Sigmoid colon (tissue), 7 donors: ENCODE measurements around the gene KRT40. TPM values are rescaled to one million over a fixed set of nuclear protein-coding genes. Genes with fewer than 3 reads are reported as not detected.

Source experiments
- DNase-seq: peaks from one replicate; pipeline ENCODE4 v3.0.0-alpha.2; 2019
- H3K27ac ChIP-seq, 4 donors: fragments of 200-600 bp; sonication (generic); one replicate each; pipeline ENCODE4 v1.5.1; 2016 to 2019; ENCODE audit warnings: mild to moderate bottlenecking in 1 of 4
- H3K27me3 ChIP-seq, 3 donors: fragments of 200-600 bp; sonication (generic); one replicate each; pipeline ENCODE4 v1.5.1; 2019; ENCODE audit warnings: mild to moderate bottlenecking in 1 of 3
- H3K36me3 ChIP-seq, 4 donors: fragments of 200-600 bp; sonication (generic); one replicate each; pipeline ENCODE4 v1.5.1; 2016 to 2019
- H3K4me1 ChIP-seq, 4 donors: fragments of 200-600 bp; sonication (generic); one replicate each; pipeline ENCODE4 v1.5.1; 2017 to 2019
- H3K4me3 ChIP-seq, 4 donors: fragments of 200-600 bp; sonication (generic); one replicate each; pipeline ENCODE4 v1.5.1; 2017 to 2019; ENCODE audit warnings: mild to moderate bottlenecking in 2 of 4, moderate library complexity in 1 of 4
- H3K9me3 ChIP-seq, 4 donors: fragments of 200-600 bp in 3 of 4; sonication (generic) in 3 of 4; one replicate each; pipeline versions ENCODE4 v1.5.1 to v1.6.1; 2013 to 2019
- CTCF ChIP-seq, 4 experiments: fragments of 450-650 bp in 3 of 4; fragments of 200-600 bp in 1 of 4; IDR thresholded peaks; one replicate each; pipeline ENCODE4 v1.5.1; 2016 to 2019; ENCODE audit warnings: antibody characterized with exemption in 4 of 4, mild to moderate bottlenecking in 3 of 4, moderate library complexity in 2 of 4
- EP300 ChIP-seq, 4 donors: sonication (generic); formaldehyde crosslinking; IDR thresholded peaks; one replicate each; pipeline ENCODE4 v1.6.1; 2017; ENCODE audit warnings: antibody characterized with exemption in 4 of 4
- POLR2A ChIP-seq, 2 donors: fragments of 450-650 bp; IDR thresholded peaks; one replicate each; pipeline ENCODE4 v1.6.1; 2016; ENCODE audit warnings: antibody characterized with exemption in 2 of 2, mild to moderate bottlenecking in 2 of 2, moderate library complexity in 2 of 2
- POLR2AphosphoS5 ChIP-seq, 4 donors: sonication (generic); formaldehyde crosslinking; IDR thresholded peaks; one replicate each; pipeline ENCODE4 v1.6.1; 2017; ENCODE audit warnings: antibody characterized with exemption in 4 of 4
- WGBS, 2 donors: extraction: QIAGEN DNeasy Blood & Tissue Kit; methylation state at CpG; one replicate each; pipeline ENCODE4 v1.1.7; 2013; 5-methylcytosine and 5-hydroxymethylcytosine counted together
- intact Hi-C: fragments of 100-400 bp; cut with DNase I; formaldehyde crosslinking; loops from one replicate; pipeline ENCODE4 v1.15.1; 2023
- polyA plus RNA-seq, 3 donors: library from polyadenylated mRNA; stranded (reverse); fragments of 200-250 nt; gene quantifications; one replicate each; pipeline ENCODE4 v1.2.3, GENCODE V29; 2013
- total RNA-seq, 4 donors: library from RNA; depleted of rRNA; stranded (reverse); fragments of >200 nt; gene quantifications; one replicate each; pipeline ENCODE4 v1.1.0, GENCODE V29; 2016
- donor health status: healthy with polysubstance abuse.
- donor health status: Bipolar disorder and iron deficiency.
- donor health status: healthy.

The KRT40 gene
- total and polyA plus RNA-seq, 7 donors = 0.16 to 0.60 TPM; not detected in 5

GRCh38 chr17:40980596-40980995, 3.5 kb downstream of the KRT40 start:
- TF ChIP-seq POLR2A (IDR thresholded peaks at IDR 0.05) (no peak), EP300 (IDR thresholded peaks at IDR 0.05) (no peak), POLR2AphosphoS5 (IDR thresholded peaks at IDR 0.05) (no peak), CTCF (IDR thresholded peaks at IDR 0.05) (no peak)
- intact Hi-C loops = no loop called here
- no peak for DNase-seq
- 63 to 79% methylated on average over 8 of the region's 8 CpGs for WGBS, 2 donors
- Histone ChIP-seq H3K4me1 (peaks cover 0 to 8% (median 0%) of the 10 kb centered on the region in 4 donors), H3K27me3 (peaks cover 0 to 7% (median 0%) of the 10 kb centered on the region in 3 donors), H3K27ac (no peak overlapping the region), H3K4me3 (no peak overlapping the region), H3K9me3 (no peaks in the 10 kb centered on the region), H3K36me3 (no peaks in the 10 kb centered on the region)

GRCh38 chr17:40980117-40980516, 4.0 kb downstream of the KRT40 start:
- no peaks in the 10 kb centered on the region for H3K36me3 ChIP-seq
- 92 to 96% methylated on average over 3 of the region's 3 CpGs for WGBS, 2 donors
- intact Hi-C loops = no loop called here
- H3K27ac ChIP-seq = no peak overlapping the region
- H3K9me3 ChIP-seq = no peaks in the 10 kb centered on the region
- H3K4me1 ChIP-seq = peaks cover 0 to 8% (median 0%) of the 10 kb centered on the region in 4 donors
- H3K4me3 ChIP-seq = no peak overlapping the region
- TF ChIP-seq POLR2AphosphoS5 (IDR thresholded peaks at IDR 0.05) = no peak
- TF ChIP-seq CTCF (IDR thresholded peaks at IDR 0.05) = no peak
- TF ChIP-seq EP300 (IDR thresholded peaks at IDR 0.05) = no peak
- TF ChIP-seq POLR2A (IDR thresholded peaks at IDR 0.05) = no peak
- H3K27me3 ChIP-seq = peaks cover 0 to 7% (median 0%) of the 10 kb centered on the region in 3 donors
- no peak for DNase-seq

- H3K4me3 ChIP-seq = no peak overlapping the region
- peaks cover 0 to 7% (median 0%) of the 10 kb centered on the region in 3 donors for H3K27me3 ChIP-seq
- H3K9me3 ChIP-seq = no peaks in the 10 kb centered on the region
- H3K36me3 ChIP-seq = no peaks in the 10 kb centered on the region
- H3K4me1 ChIP-seq = peaks cover 0 to 8% (median 0%) of the 10 kb centered on the region in 4 donors
- TF ChIP-seq CTCF (IDR thresholded peaks at IDR 0.05) = no peak
- no peak overlapping the region for H3K27ac ChIP-seq
- no peak for DNase-seq
- WGBS, 2 donors = 82 to 94% methylated on average over 13 of the region's 13 CpGs
- intact Hi-C loops = no loop called here
Measured at GRCh38 chr17:40978575-40979151, 5.5 kb downstream of the KRT40 start.

GRCh38 chr17:40975516-40975915, 8.6 kb downstream of the KRT40 start:
- Histone ChIP-seq H3K36me3 (no peaks in the 10 kb centered on the region), H3K27ac (no peak overlapping the region), H3K27me3 (peaks cover 0 to 7% (median 0%) of the 10 kb centered on the region in 3 donors), H3K9me3 (no peaks in the 10 kb centered on the region), H3K4me1 (peaks cover 0 to 2% (median 0%) of the 10 kb centered on the region in 4 donors), H3K4me3 (no peak overlapping the region)
- TF ChIP-seq POLR2A (IDR thresholded peaks at IDR 0.05) (no peak), EP300 (IDR thresholded peaks at IDR 0.05) (no peak), POLR2AphosphoS5 (IDR thresholded peaks at IDR 0.05) (no peak), CTCF (IDR thresholded peaks at IDR 0.05) (no peak)
- DNase-seq = no peak
- intact Hi-C loops = no loop called here

- WGBS, 2 donors = 93 to 94% methylated on average over 3 of the region's 3 CpGs
- intact Hi-C loops = no loop called here
Measured at GRCh38 chr17:40974366-40974765, 9.8 kb downstream of the KRT40 start.

More at GRCh38 chr17:40974366-40974765, 9.8 kb downstream of the KRT40 start:
- Histone ChIP-seq H3K36me3 (no peaks in the 10 kb centered on the region), H3K4me1 (no peaks in the 10 kb centered on the region), H3K4me3 (no peak overlapping the region), H3K27ac (no peak overlapping the region), H3K9me3 (no peaks in the 10 kb centered on the region), H3K27me3 (peaks cover 0 to 7% (median 0%) of the 10 kb centered on the region in 3 donors)
- no peak for TF ChIP-seq CTCF (IDR thresholded peaks at IDR 0.05)
- no peak for TF ChIP-seq EP300 (IDR thresholded peaks at IDR 0.05)
- no peak for TF ChIP-seq POLR2AphosphoS5 (IDR thresholded peaks at IDR 0.05)
- TF ChIP-seq POLR2A (IDR thresholded peaks at IDR 0.05) = no peak
- no peak for DNase-seq
